Mesenchymal stem cell (in vitro differentiated cells and primary cell): ENCODE measurements around the gene TMEM236.

Experiments used
- DNase-seq: peaks from one replicate; pipeline ENCODE4 v3.0.0-alpha.2; 2013
- H2AFZ ChIP-seq: one replicate; pipeline ENCODE4 v1.6.1; 2013; ENCODE audit warnings: low read depth, mild to moderate bottlenecking, control low read depth, inconsistent platforms, low read length, moderate library complexity
- H2AK5ac ChIP-seq: 2 replicates; pipeline ENCODE4 v1.6.1; 2013; ENCODE audit warnings: low read length, moderate library complexity, mild to moderate bottlenecking, inconsistent platforms; ENCODE audit not compliant: severe bottlenecking
- H2BK120ac ChIP-seq: one replicate; pipeline ENCODE4 v1.6.1; 2013; ENCODE audit warnings: low read depth, mild to moderate bottlenecking, inconsistent platforms, low read length, moderate library complexity
- H2BK12ac ChIP-seq, 2 experiments: one replicate each; pipeline ENCODE4 v1.6.1; 2013; ENCODE audit warnings: inconsistent platforms in 2 of 2, low read length in 2 of 2, mild to moderate bottlenecking in 2 of 2, moderate library complexity in 2 of 2, control low read depth in 1 of 2
- H2BK15ac ChIP-seq: one replicate; pipeline ENCODE4 v1.6.1; 2013; ENCODE audit warnings: mild to moderate bottlenecking, low read depth, inconsistent platforms; ENCODE audit not compliant: poor library complexity, severe bottlenecking
- H2BK5ac ChIP-seq: 2 replicates; pipeline ENCODE4 v1.6.1; 2013; ENCODE audit warnings: low read depth, mild to moderate bottlenecking, low read length, control low read depth, inconsistent platforms; ENCODE audit not compliant: poor library complexity, severe bottlenecking
- H3K14ac ChIP-seq, 2 experiments: one replicate each; pipeline ENCODE4 v1.6.1; 2013; ENCODE audit warnings: inconsistent platforms in 2 of 2, low read length in 2 of 2, control low read depth in 1 of 2, mild to moderate bottlenecking in 1 of 2, moderate library complexity in 1 of 2
- H3K18ac ChIP-seq, 2 experiments: one replicate each; pipeline ENCODE4 v1.6.1; 2013; ENCODE audit warnings: inconsistent platforms in 2 of 2, low read length in 2 of 2, control low read depth in 1 of 2, low read depth in 1 of 2, mild to moderate bottlenecking in 1 of 2
- H3K23ac ChIP-seq, 2 experiments: one replicate each; pipeline ENCODE4 v1.6.1; 2013; ENCODE audit warnings: inconsistent platforms in 2 of 2, low read length in 2 of 2, mild to moderate bottlenecking in 2 of 2, moderate library complexity in 2 of 2, control low read depth in 1 of 2
- H3K27ac ChIP-seq: 2 replicates; pipeline ENCODE4 v1.5.1; 2013; ENCODE audit warnings: mild to moderate bottlenecking, moderate library complexity, low read length, control low read depth, inconsistent platforms; ENCODE audit not compliant: poor library complexity, severe bottlenecking
- H3K27me3 ChIP-seq, 2 experiments: 2 replicates each; pipeline versions ENCODE4 v1.6.1 to v1.7.0; 2013; ENCODE audit warnings: low read length in 2 of 2, mild to moderate bottlenecking in 2 of 2, moderate library complexity in 2 of 2, control low read depth in 1 of 2, inconsistent platforms in 1 of 2; ENCODE audit not compliant: control insufficient read depth in 1 of 2, insufficient read depth in 1 of 2
- H3K36me3 ChIP-seq, 2 experiments: 2 replicates each; pipeline versions ENCODE4 v1.6.1 to v1.7.0; 2013; ENCODE audit warnings: low read length in 2 of 2, control low read depth in 1 of 2, inconsistent platforms in 1 of 2, low read depth in 1 of 2, mild to moderate bottlenecking in 1 of 2; ENCODE audit not compliant: insufficient read depth in 2 of 2, control insufficient read depth in 1 of 2
- H3K4ac ChIP-seq, 2 experiments: one replicate each; pipeline ENCODE4 v1.6.1; 2013; ENCODE audit warnings: inconsistent platforms in 2 of 2, low read length in 2 of 2, mild to moderate bottlenecking in 2 of 2, moderate library complexity in 2 of 2, control low read depth in 1 of 2, low read depth in 1 of 2
- H3K4me1 ChIP-seq: 2 replicates; pipeline ENCODE4 v1.6.1; 2013; ENCODE audit warnings: low read depth, low read length, control low read depth; ENCODE audit not compliant: control insufficient read depth, insufficient read depth
- H3K4me2 ChIP-seq: 2 replicates; pipeline ENCODE4 v1.6.1; 2013; ENCODE audit warnings: low read length, mild to moderate bottlenecking, inconsistent platforms; ENCODE audit not compliant: poor library complexity, severe bottlenecking
- H3K4me3 ChIP-seq, 2 experiments: 2 replicates each; pipeline versions ENCODE4 v1.5.1 to v1.7.0; 2013; ENCODE audit warnings: low read length in 2 of 2, mild to moderate bottlenecking in 2 of 2, control low read depth in 1 of 2, low read depth in 1 of 2; ENCODE audit not compliant: insufficient read depth in 1 of 2
- H3K79me1 ChIP-seq: replicated peaks from 2 replicates; pipeline ENCODE4 v1.6.1; 2013; ENCODE audit warnings: mild to moderate bottlenecking, control low read depth, low read length, inconsistent platforms; ENCODE audit not compliant: poor library complexity, severe bottlenecking
- H3K9ac ChIP-seq: 2 replicates; pipeline ENCODE4 v1.7.0; 2013; ENCODE audit warnings: mild to moderate bottlenecking, low read length, moderate library complexity
- H3K9me3 ChIP-seq: 2 replicates; pipeline ENCODE4 v1.7.0; 2013; ENCODE audit warnings: mild to moderate bottlenecking, low read length; ENCODE audit not compliant: control insufficient read depth
- H4K8ac ChIP-seq: one replicate; pipeline ENCODE4 v1.6.1; 2013; ENCODE audit warnings: inconsistent platforms, mild to moderate bottlenecking, low read length, moderate library complexity
- H4K91ac ChIP-seq: one replicate; pipeline ENCODE4 v1.6.1; 2013; ENCODE audit warnings: mild to moderate bottlenecking, low read length, inconsistent platforms
- WGBS: methylation state at CpG from one replicate; pipeline ENCODE4 v1.1.7; 2013; ENCODE audit warnings: mixed read lengths; 5-methylcytosine and 5-hydroxymethylcytosine counted together

Gene TMEM236

DNA sequence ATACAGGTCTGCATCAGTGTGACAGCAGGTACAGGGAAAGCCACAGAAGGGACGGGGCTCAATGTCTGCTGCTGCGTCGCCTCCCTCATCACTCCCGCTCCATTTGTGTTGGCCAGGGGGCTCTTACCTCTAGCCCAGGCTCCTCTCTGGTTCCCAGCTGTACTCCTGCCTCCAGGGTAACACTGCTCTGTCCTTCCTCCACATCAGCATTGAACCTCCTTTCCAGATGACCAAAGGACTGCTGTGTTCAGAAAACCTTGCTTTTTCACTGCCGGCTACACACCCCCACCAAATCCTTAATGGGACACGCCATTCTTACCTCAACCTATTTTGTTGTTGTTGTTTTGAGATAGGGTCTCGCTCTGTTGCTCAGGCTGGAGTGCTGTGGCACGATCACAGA, 2.1 kb upstream of the TMEM236 start:
- H3K14ac ChIP-seq, result no peak overlapping the region
- H3K9me3 ChIP-seq, result no peaks in the 10 kb centered on the region
- over 99% methylated on average over 6 of the region's 8 CpGs for WGBS
- H2BK15ac ChIP-seq, result no peak overlapping the region
- H3K27ac ChIP-seq, result no peak overlapping the region
- H2BK12ac ChIP-seq, result no peak overlapping the region
- H3K4me2 ChIP-seq, result no peak overlapping the region
- H2AFZ ChIP-seq, result no peak overlapping the region
- no peak overlapping the region for H2BK120ac ChIP-seq
- H3K36me3 ChIP-seq, result no peaks in the 10 kb centered on the region
- H4K8ac ChIP-seq, result no peak overlapping the region
- no peak overlapping the region for H3K4me3 ChIP-seq
- no peak overlapping the region for H4K91ac ChIP-seq
- no peak overlapping the region for H3K9ac ChIP-seq
- DNase-seq, result no peak
- no peak overlapping the region for H3K4ac ChIP-seq
- no peak overlapping the region for H3K23ac ChIP-seq
- H3K18ac ChIP-seq, result no peak overlapping the region
- H2AK5ac ChIP-seq, result no peak overlapping the region
- no peaks in the 10 kb centered on the region for H3K4me1 ChIP-seq
- H3K79me1 ChIP-seq, result no peaks in the 10 kb centered on the region
- no peak overlapping the region for H2BK5ac ChIP-seq
- H3K27me3 ChIP-seq, result no peaks in the 10 kb centered on the region

DNA sequence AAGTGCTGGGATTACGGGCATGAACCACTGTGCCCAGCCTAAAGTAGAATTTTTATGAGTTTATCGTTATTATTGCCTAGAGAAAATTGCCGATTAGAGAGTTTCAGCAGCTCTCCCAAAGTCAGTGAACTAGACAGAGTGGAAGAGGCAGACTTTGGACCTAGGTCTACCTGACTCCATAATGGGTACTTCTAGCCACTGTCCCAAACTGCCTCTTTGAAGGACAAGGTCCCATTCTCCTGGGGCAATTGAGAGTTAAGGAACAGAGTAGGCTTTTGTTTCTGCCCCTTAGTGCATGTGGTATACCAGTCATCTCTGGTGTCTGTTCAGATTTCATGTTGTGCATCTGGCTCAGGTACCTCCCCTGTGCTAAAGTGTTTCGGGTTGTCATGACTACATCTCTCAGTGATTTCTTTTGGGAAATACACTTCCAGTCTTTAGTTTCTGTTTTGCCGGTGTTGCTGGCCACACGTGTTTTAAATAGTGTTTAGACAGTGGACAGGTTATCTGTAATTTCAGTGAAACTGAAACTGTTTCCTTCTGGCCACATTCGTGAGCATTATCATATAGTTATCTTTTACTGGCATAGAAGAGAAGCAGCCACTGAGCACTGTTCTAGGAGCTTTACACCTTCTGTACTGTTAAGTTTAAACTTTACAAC, 4.7 kb downstream of the TMEM236 start:
- Histone ChIP-seq H4K91ac (no peak overlapping the region), H3K4ac (no peak overlapping the region), H2BK12ac (no peak overlapping the region), H3K4me3 (peak overlapping the region in 1 of 2 experiments; percentile 41), H3K4me1 (no peaks in the 10 kb centered on the region), H2BK120ac (no peak overlapping the region), H3K9ac (peak overlapping the region; percentile 35), H4K8ac (no peak overlapping the region), H3K36me3 (no peaks in the 10 kb centered on the region), H3K4me2 (no peak overlapping the region), H2AK5ac (no peak overlapping the region), H3K27me3 (no peaks in the 10 kb centered on the region), H3K23ac (no peak overlapping the region), H3K18ac (no peak overlapping the region), H3K27ac (no peak overlapping the region), H2AFZ (peak overlapping the region; percentile 10), H3K79me1 (no peaks in the 10 kb centered on the region), H2BK5ac (no peak overlapping the region), H2BK15ac (no peak overlapping the region), H3K14ac (no peak overlapping the region), H3K9me3 (no peaks in the 10 kb centered on the region)
- 91% methylated on average over 7 of the region's 7 CpGs for WGBS
- DNase-seq, result peak; percentile 14

GRCh38 chr10:17758200-17758599, 6.2 kb downstream of the TMEM236 start:
- H2BK12ac ChIP-seq, result no peak overlapping the region
- no peak overlapping the region for H4K8ac ChIP-seq
- H4K91ac ChIP-seq, result no peak overlapping the region
- no peak overlapping the region for H3K18ac ChIP-seq
- H3K79me1 ChIP-seq, result no peaks in the 10 kb centered on the region
- no peaks in the 10 kb centered on the region for H3K27me3 ChIP-seq
- no peaks in the 10 kb centered on the region for H3K9me3 ChIP-seq
- H3K14ac ChIP-seq, result no peak overlapping the region
- no peaks in the 10 kb centered on the region for H3K4me1 ChIP-seq
- H3K23ac ChIP-seq, result no peak overlapping the region
- H3K4me3 ChIP-seq, result no peak overlapping the region
- no peak overlapping the region for H2BK5ac ChIP-seq
- H2BK15ac ChIP-seq, result no peak overlapping the region
- H3K36me3 ChIP-seq, result no peaks in the 10 kb centered on the region
- H3K4ac ChIP-seq, result no peak overlapping the region
- no peak overlapping the region for H3K4me2 ChIP-seq
- no peak overlapping the region for H2AFZ ChIP-seq
- 83% methylated on average over 1 of the region's 2 CpGs for WGBS
- H2AK5ac ChIP-seq, result no peak overlapping the region
- DNase-seq, result peak; percentile 40
- no peak overlapping the region for H2BK120ac ChIP-seq
- H3K9ac ChIP-seq, result no peak overlapping the region
- no peak overlapping the region for H3K27ac ChIP-seq

GRCh38 chr10:17758896-17759295, 6.9 kb downstream of the TMEM236 start:
- no peak overlapping the region for H3K9ac ChIP-seq
- no peaks in the 10 kb centered on the region for H3K79me1 ChIP-seq
- no peak overlapping the region for H2AK5ac ChIP-seq
- no peak overlapping the region for H4K8ac ChIP-seq
- no peaks in the 10 kb centered on the region for H3K36me3 ChIP-seq
- H2BK120ac ChIP-seq, result no peak overlapping the region
- H3K4me1 ChIP-seq, result no peaks in the 10 kb centered on the region
- no peak overlapping the region for H3K4me3 ChIP-seq
- no peaks in the 10 kb centered on the region for H3K27me3 ChIP-seq
- no peak overlapping the region for H3K27ac ChIP-seq
- no peak overlapping the region for H3K4ac ChIP-seq
- no peak overlapping the region for H2BK12ac ChIP-seq
- H3K18ac ChIP-seq, result no peak overlapping the region
- DNase-seq, result peak; percentile 6
- H4K91ac ChIP-seq, result no peak overlapping the region
- no peak overlapping the region for H3K14ac ChIP-seq
- H2BK5ac ChIP-seq, result no peak overlapping the region
- H3K9me3 ChIP-seq, result no peaks in the 10 kb centered on the region
- no peak overlapping the region for H3K4me2 ChIP-seq
- no peak overlapping the region for H2AFZ ChIP-seq
- no peak overlapping the region for H3K23ac ChIP-seq
- H2BK15ac ChIP-seq, result no peak overlapping the region
